Sigmoid colon (tissue), 7 donors: Measurements from ENCODE around the gene TBCK. TPM values are rescaled to one million over a fixed set of nuclear protein-coding genes. Genes with fewer than 3 reads are reported as not detected.

ENCODE experiments used
- DNase-seq: peaks from one replicate; pipeline ENCODE4 v3.0.0-alpha.2; 2019
- H3K27ac ChIP-seq, 4 donors: fragments of 200-600 bp; sonication (generic); one replicate each; pipeline ENCODE4 v1.5.1; 2016 to 2019; ENCODE audit warnings: mild to moderate bottlenecking in 1 of 4
- H3K27me3 ChIP-seq, 3 donors: fragments of 200-600 bp; sonication (generic); one replicate each; pipeline ENCODE4 v1.5.1; 2019; ENCODE audit warnings: mild to moderate bottlenecking in 1 of 3
- H3K36me3 ChIP-seq, 4 donors: fragments of 200-600 bp; sonication (generic); one replicate each; pipeline ENCODE4 v1.5.1; 2016 to 2019
- H3K4me1 ChIP-seq, 4 donors: fragments of 200-600 bp; sonication (generic); one replicate each; pipeline ENCODE4 v1.5.1; 2017 to 2019
- H3K4me3 ChIP-seq, 4 donors: fragments of 200-600 bp; sonication (generic); one replicate each; pipeline ENCODE4 v1.5.1; 2017 to 2019; ENCODE audit warnings: mild to moderate bottlenecking in 2 of 4, moderate library complexity in 1 of 4
- H3K9me3 ChIP-seq, 4 donors: fragments of 200-600 bp in 3 of 4; sonication (generic) in 3 of 4; one replicate each; pipeline versions ENCODE4 v1.5.1 to v1.6.1; 2013 to 2019
- EP300 ChIP-seq, 4 donors: sonication (generic); formaldehyde crosslinking; IDR thresholded peaks; one replicate each; pipeline ENCODE4 v1.6.1; 2017; ENCODE audit warnings: antibody characterized with exemption in 4 of 4
- POLR2A ChIP-seq, 2 donors: fragments of 450-650 bp; IDR thresholded peaks; one replicate each; pipeline ENCODE4 v1.6.1; 2016; ENCODE audit warnings: antibody characterized with exemption in 2 of 2, mild to moderate bottlenecking in 2 of 2, moderate library complexity in 2 of 2
- POLR2AphosphoS5 ChIP-seq, 4 donors: sonication (generic); formaldehyde crosslinking; IDR thresholded peaks; one replicate each; pipeline ENCODE4 v1.6.1; 2017; ENCODE audit warnings: antibody characterized with exemption in 4 of 4
- WGBS, 2 donors: extraction: QIAGEN DNeasy Blood & Tissue Kit; methylation state at CpG; one replicate each; pipeline ENCODE4 v1.1.7; 2013; 5-methylcytosine and 5-hydroxymethylcytosine counted together
- intact Hi-C: fragments of 100-400 bp; cut with DNase I; formaldehyde crosslinking; loops from one replicate; pipeline ENCODE4 v1.15.1; 2023
- polyA plus RNA-seq, 3 donors: library from polyadenylated mRNA; stranded (reverse); fragments of 200-250 nt; gene quantifications; one replicate each; pipeline ENCODE4 v1.2.3, GENCODE V29; 2013
- total RNA-seq, 4 donors: library from RNA; depleted of rRNA; stranded (reverse); fragments of >200 nt; gene quantifications; one replicate each; pipeline ENCODE4 v1.1.0, GENCODE V29; 2016
- TF ChIP-seq, protein P1 (sequence below), 4 experiments: fragments of 450-650 bp in 3 of 4; fragments of 200-600 bp in 1 of 4; IDR thresholded peaks; one replicate each; pipeline ENCODE4 v1.5.1; 2016 to 2019; ENCODE audit warnings: antibody characterized with exemption in 4 of 4, mild to moderate bottlenecking in 3 of 4, moderate library complexity in 2 of 4
- donor health status: healthy with polysubstance abuse.
- donor health status: Bipolar disorder and iron deficiency.
- donor health status: healthy.

Gene TBCK
- total and polyA plus RNA-seq, 7 donors = 4.8 to 43.5 (median 26.3) TPM

DNA sequence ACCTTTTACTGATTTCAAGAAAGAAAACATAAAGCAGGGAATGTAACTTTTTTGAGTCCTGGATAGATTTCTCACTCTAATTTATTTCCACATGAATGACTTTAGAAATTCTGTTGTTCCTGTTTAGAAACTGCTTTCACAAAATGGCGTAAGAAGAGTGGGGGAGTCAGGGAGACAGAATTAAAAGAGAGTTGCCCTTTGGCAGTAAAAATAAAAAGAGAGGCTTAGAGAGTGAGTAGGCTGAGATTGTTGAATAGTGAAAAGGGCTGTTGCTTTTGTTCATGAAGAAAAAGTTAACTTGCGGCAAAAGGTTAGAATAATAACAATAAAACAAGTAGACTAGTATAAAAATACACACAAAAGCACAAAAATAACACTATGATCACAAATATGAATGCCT lies 166.1 kb downstream of the TBCK start:
- Histone ChIP-seq H3K36me3 (peaks cover 0 to 5% (median 0%) of the 10 kb centered on the region in 4 donors), H3K27me3 (no peaks in the 10 kb centered on the region), H3K9me3 (peaks cover 0 to 9% (median 0%) of the 10 kb centered on the region in 4 donors), H3K4me3 (no peak overlapping the region), H3K27ac (no peak overlapping the region), H3K4me1 (no peaks in the 10 kb centered on the region)
- TF ChIP-seq POLR2A (IDR thresholded peaks at IDR 0.05) (no peak), POLR2AphosphoS5 (IDR thresholded peaks at IDR 0.05) (no peak), EP300 (IDR thresholded peaks at IDR 0.05) (no peak)
- TF ChIP-seq, protein P1, sequence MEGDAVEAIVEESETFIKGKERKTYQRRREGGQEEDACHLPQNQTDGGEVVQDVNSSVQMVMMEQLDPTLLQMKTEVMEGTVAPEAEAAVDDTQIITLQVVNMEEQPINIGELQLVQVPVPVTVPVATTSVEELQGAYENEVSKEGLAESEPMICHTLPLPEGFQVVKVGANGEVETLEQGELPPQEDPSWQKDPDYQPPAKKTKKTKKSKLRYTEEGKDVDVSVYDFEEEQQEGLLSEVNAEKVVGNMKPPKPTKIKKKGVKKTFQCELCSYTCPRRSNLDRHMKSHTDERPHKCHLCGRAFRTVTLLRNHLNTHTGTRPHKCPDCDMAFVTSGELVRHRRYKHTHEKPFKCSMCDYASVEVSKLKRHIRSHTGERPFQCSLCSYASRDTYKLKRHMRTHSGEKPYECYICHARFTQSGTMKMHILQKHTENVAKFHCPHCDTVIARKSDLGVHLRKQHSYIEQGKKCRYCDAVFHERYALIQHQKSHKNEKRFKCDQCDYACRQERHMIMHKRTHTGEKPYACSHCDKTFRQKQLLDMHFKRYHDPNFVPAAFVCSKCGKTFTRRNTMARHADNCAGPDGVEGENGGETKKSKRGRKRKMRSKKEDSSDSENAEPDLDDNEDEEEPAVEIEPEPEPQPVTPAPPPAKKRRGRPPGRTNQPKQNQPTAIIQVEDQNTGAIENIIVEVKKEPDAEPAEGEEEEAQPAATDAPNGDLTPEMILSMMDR (IDR thresholded peaks at IDR 0.05) = no peak
- intact Hi-C loops = no loop called here
- 96 to 98% methylated on average over 2 of the region's 2 CpGs for WGBS, 2 donors
- no peak for DNase-seq

DNA sequence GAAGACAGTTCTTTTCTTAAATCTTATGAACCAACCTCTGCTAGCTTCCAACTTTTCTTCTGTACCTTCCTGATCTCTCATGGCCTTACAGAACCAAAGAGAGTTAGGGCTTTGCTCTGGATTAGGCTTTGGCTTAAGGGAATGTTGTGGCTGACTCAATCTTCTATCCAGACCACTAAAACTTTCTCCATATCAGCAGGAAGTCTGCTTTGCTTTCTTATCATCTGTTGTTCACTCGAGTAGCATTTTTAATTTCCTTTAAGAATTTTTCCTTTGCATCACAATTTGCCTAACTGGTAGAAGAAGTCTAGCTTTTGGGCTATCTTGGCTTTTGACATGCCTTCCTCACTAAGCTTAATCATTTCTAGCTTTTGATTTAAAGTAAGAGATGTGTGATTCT lies 167.0 kb downstream of the TBCK start:
- WGBS, 2 donors = 95 to 97% methylated on average over 1 of the region's 1 CpG
- H3K4me3 ChIP-seq = no peak overlapping the region
- no peaks in the 10 kb centered on the region for H3K4me1 ChIP-seq
- H3K36me3 ChIP-seq = peaks cover 0 to 5% (median 0%) of the 10 kb centered on the region in 4 donors
- TF ChIP-seq POLR2A (IDR thresholded peaks at IDR 0.05) = no peak
- TF ChIP-seq EP300 (IDR thresholded peaks at IDR 0.05) = no peak
- TF ChIP-seq, protein P1 (IDR thresholded peaks at IDR 0.05) = no peak
- TF ChIP-seq POLR2AphosphoS5 (IDR thresholded peaks at IDR 0.05) = no peak
- H3K9me3 ChIP-seq = peaks cover 0 to 9% (median 0%) of the 10 kb centered on the region in 4 donors
- no peaks in the 10 kb centered on the region for H3K27me3 ChIP-seq
- H3K27ac ChIP-seq = no peak overlapping the region
- DNase-seq = no peak
- intact Hi-C loops = no loop called here

DNA sequence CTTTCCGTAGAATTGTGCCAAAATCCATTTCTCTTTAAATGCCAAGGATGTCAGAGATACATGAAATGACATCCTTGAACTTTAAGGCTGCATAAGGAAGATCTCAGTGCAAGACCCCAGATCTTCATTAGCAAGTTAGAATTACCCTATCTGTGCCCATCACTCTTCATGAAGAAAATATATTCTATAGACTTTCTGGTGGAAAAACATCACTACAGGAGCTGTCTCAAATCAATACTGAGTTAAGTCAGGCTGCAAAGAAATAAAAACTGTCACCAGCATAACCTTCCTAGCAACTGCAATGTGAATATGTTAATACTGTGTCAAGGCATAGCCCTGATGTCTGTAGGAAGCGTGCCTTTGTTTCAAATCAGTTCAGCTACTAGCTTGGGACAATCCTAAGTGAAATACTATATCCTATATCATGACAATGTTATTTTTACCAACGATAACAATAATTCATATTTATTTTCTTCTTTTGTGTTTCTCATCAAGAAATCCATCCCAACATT lies 173.3 kb downstream of the TBCK start:
- WGBS, 2 donors = 90 to 91% methylated on average over 3 of the region's 3 CpGs
- peaks cover 0 to 3% (median 0%) of the 10 kb centered on the region in 4 donors for H3K9me3 ChIP-seq
- H3K4me3 ChIP-seq = no peak overlapping the region
- no peak overlapping the region for H3K27ac ChIP-seq
- no peak for DNase-seq
- no peaks in the 10 kb centered on the region for H3K4me1 ChIP-seq
- H3K27me3 ChIP-seq = no peaks in the 10 kb centered on the region
- peaks cover 0 to 3% (median 0%) of the 10 kb centered on the region in 4 donors for H3K36me3 ChIP-seq
- TF ChIP-seq POLR2A (IDR thresholded peaks at IDR 0.05) (no peak), EP300 (IDR thresholded peaks at IDR 0.05) (no peak), POLR2AphosphoS5 (IDR thresholded peaks at IDR 0.05) (no peak)
- TF ChIP-seq, protein P1 (IDR thresholded peaks at IDR 0.05) = no peak
- intact Hi-C loops = no loop called here

DNA sequence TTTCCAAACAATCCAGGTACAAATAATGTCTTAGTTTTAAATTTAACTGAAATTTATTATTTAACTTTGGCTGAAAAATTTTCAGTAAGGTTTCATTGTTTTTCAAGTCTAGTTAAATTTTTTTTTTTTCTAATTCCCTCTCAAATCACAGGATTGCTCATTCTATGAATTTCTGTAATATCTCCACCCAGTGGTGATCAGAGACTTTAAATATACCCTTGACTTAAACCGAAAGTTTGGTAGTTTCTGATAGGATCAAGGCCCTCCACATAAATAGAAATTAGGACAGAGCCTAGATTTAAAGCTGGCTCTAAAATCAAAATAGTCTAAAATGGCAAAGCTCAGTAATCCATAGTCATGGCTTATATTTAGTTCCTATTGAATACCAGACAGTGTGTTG lies 175.4 kb downstream of the TBCK start:
- Histone ChIP-seq H3K27ac (no peak overlapping the region), H3K36me3 (peaks cover 0 to 3% (median 0%) of the 10 kb centered on the region in 4 donors), H3K4me1 (no peaks in the 10 kb centered on the region), H3K9me3 (no peaks in the 10 kb centered on the region), H3K4me3 (no peak overlapping the region), H3K27me3 (no peaks in the 10 kb centered on the region)
- no peak for TF ChIP-seq EP300 (IDR thresholded peaks at IDR 0.05)
- TF ChIP-seq, protein P1 (IDR thresholded peaks at IDR 0.05) = no peak
- no peak for TF ChIP-seq POLR2AphosphoS5 (IDR thresholded peaks at IDR 0.05)
- TF ChIP-seq POLR2A (IDR thresholded peaks at IDR 0.05) = no peak
- DNase-seq = no peak
- WGBS, 2 donors = 77 to 83% methylated on average over 1 of the region's 1 CpG
- intact Hi-C loops = no loop called here

DNA sequence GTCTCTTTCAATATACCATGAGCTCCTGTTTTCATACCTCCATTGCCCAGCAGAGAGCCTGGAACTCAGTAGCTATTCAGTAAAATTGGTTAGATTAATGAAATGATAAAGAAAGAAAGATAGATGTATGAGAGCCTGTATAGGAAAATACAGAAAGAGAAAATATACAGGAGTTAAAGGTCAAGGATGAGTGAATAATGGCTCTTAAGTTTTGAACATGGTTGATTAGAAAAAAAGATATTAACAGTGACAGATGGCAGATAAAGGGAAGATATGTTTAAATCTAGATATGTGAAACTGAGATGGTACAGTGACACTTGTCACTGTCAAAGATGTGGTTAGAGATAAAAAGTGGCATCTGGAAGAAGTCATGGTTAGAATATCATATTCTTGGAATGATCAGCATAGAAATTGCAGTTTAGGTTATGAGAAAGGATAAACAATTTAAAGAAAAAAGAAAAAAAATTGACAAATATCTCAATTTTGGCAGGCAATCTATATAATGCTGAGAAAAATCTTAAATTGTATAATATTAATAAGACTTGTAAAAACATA lies 179.2 kb downstream of the TBCK start:
- Histone ChIP-seq H3K36me3 (peaks cover 0 to 9% (median 0%) of the 10 kb centered on the region in 4 donors), H3K27ac (no peak overlapping the region), H3K4me1 (no peaks in the 10 kb centered on the region), H3K9me3 (no peaks in the 10 kb centered on the region), H3K27me3 (no peaks in the 10 kb centered on the region), H3K4me3 (no peak overlapping the region)
- TF ChIP-seq POLR2AphosphoS5 (IDR thresholded peaks at IDR 0.05) (no peak), EP300 (IDR thresholded peaks at IDR 0.05) (no peak), POLR2A (IDR thresholded peaks at IDR 0.05) (no peak)
- TF ChIP-seq, protein P1 (IDR thresholded peaks at IDR 0.05) = no peak
- intact Hi-C loops = no loop called here
- no peak for DNase-seq
